HG03280 (cell line): Measurements from ENCODE around the gene CERK.
"Not testable (repeated sequence)": the region's sequence is repeated elsewhere in the genome, so short reads cannot be mapped to it uniquely, and the experiment has no call there.

ENCODE experiments used
- ATAC-seq: cut with Tn5 transposase; IDR thresholded peaks from one replicate; pipeline ENCODE4 v1.9.1; 2021; ENCODE audit warnings: mild to moderate bottlenecking, moderate library complexity; ENCODE audit not compliant: unreplicated experiment

CERK gene

GRCh38 chr22:46737976-46738646, at the start of gene CERK:
TSS of gene CERK (minus strand) at chr22:46738252. CDS start at chr22:46738148, 104 bp downstream.
- peak; percentile 43 for ATAC-seq

- no peak for ATAC-seq
Observed at GRCh38 chr22:46783721-46784120, 45.7 kb upstream of the CERK start.

GRCh38 chr22:46782200-46782599, 44.1 kb upstream of the CERK start:
- ATAC-seq: not testable (repeated sequence)

GRCh38 chr22:46781291-46781690, 43.2 kb upstream of the CERK start:
- no peak for ATAC-seq

GRCh38 chr22:46780453-46780852, 42.4 kb upstream of the CERK start:
- no peak for ATAC-seq

GRCh38 chr22:46779651-46780050, 41.6 kb upstream of the CERK start:
- ATAC-seq: no peak

GRCh38 chr22:46779023-46779422, 41.0 kb upstream of the CERK start:
- ATAC-seq: no peak

- ATAC-seq: no peak
Observed at GRCh38 chr22:46777609-46777970, 39.5 kb upstream of the CERK start.

- no peak for ATAC-seq
Observed at GRCh38 chr22:46776876-46777608, 39.0 kb upstream of the CERK start.

- ATAC-seq: no peak
Observed at GRCh38 chr22:46775850-46776826, 38.1 kb upstream of the CERK start.

- no peak for ATAC-seq
Observed at GRCh38 chr22:46774980-46775849, 37.2 kb upstream of the CERK start.

GRCh38 chr22:46774253-46774979, 36.4 kb upstream of the CERK start:
- peak; percentile 29 for ATAC-seq

GRCh38 chr22:46773076-46773475, 35.0 kb upstream of the CERK start:
- no peak for ATAC-seq

GRCh38 chr22:46770726-46771125, 32.7 kb upstream of the CERK start:
- no peak for ATAC-seq

- ATAC-seq: no peak
Observed at GRCh38 chr22:46770151-46770641, 32.1 kb upstream of the CERK start.

GRCh38 chr22:46769706-46770105, 31.7 kb upstream of the CERK start:
- no peak for ATAC-seq

GRCh38 chr22:46769191-46769675, 31.2 kb upstream of the CERK start:
- no peak for ATAC-seq

GRCh38 chr22:46767249-46767985, 29.4 kb upstream of the CERK start:
- no peak for ATAC-seq

- no peak for ATAC-seq
Observed at GRCh38 chr22:46766611-46767010, 28.6 kb upstream of the CERK start.
